Measurements from ENCODE around the gene PSME3IP1.

PSME3IP1 gene

GRCh38 chr16:57141822-57142631, 43.8 kb downstream of the PSME3IP1 start:
- Histone ChIP-seq H3K9me3 (ENCODE audit: control insufficient read depth, insufficient read depth, low read depth, low read length) (no peaks in the 10 kb centered on the region), H3K27me3 (ENCODE audit: control insufficient read depth, insufficient read depth, low read length) (no peaks in the 10 kb centered on the region), H3K36me3 (ENCODE audit: control insufficient read depth, insufficient read depth, low read length) (no peaks in the 10 kb centered on the region), H3K4me3 (ENCODE audit: low read depth, low read length) (no peak overlapping the region), H3K27ac (ENCODE audit: low read depth, low read length) (no peak overlapping the region), H3K4me1 (ENCODE audit: control insufficient read depth, insufficient read depth, low read length) (peaks cover 14% of the 10 kb centered on the region), H3K9ac (ENCODE audit: low read length) (no peak overlapping the region)

- no peaks in the 10 kb centered on the region for H3K27me3 ChIP-seq (ENCODE audit: control insufficient read depth, insufficient read depth, low read length)
- H3K9ac ChIP-seq (ENCODE audit: low read length), result no peak overlapping the region
- H3K4me1 ChIP-seq (ENCODE audit: control insufficient read depth, insufficient read depth, low read length), result peaks cover 7% of the 10 kb centered on the region
- no peak overlapping the region for H3K27ac ChIP-seq (ENCODE audit: low read depth, low read length)
- no peak overlapping the region for H3K4me3 ChIP-seq (ENCODE audit: low read depth, low read length)
- no peaks in the 10 kb centered on the region for H3K36me3 ChIP-seq (ENCODE audit: control insufficient read depth, insufficient read depth, low read length)
- H3K9me3 ChIP-seq (ENCODE audit: control insufficient read depth, insufficient read depth, low read depth, low read length), result no peaks in the 10 kb centered on the region
These were observed 44.7 kb downstream of the PSME3IP1 start for GRCh38 chr16:57140931-57141668.

- Histone ChIP-seq H3K4me1 (ENCODE audit: control insufficient read depth, insufficient read depth, low read length) (peaks cover 6% of the 10 kb centered on the region), H3K27ac (ENCODE audit: low read depth, low read length) (no peak overlapping the region), H3K27me3 (ENCODE audit: control insufficient read depth, insufficient read depth, low read length) (no peaks in the 10 kb centered on the region), H3K4me3 (ENCODE audit: low read depth, low read length) (no peak overlapping the region), H3K36me3 (ENCODE audit: control insufficient read depth, insufficient read depth, low read length) (no peaks in the 10 kb centered on the region), H3K9me3 (ENCODE audit: control insufficient read depth, insufficient read depth, low read depth, low read length) (no peaks in the 10 kb centered on the region), H3K9ac (ENCODE audit: low read length) (no peak overlapping the region)
These were observed 47.4 kb downstream of the PSME3IP1 start for GRCh38 chr16:57138281-57138935.

- no peak overlapping the region for H3K4me3 ChIP-seq (ENCODE audit: low read depth, low read length)
- H3K9me3 ChIP-seq (ENCODE audit: control insufficient read depth, insufficient read depth, low read depth, low read length), result no peaks in the 10 kb centered on the region
- no peak overlapping the region for H3K27ac ChIP-seq (ENCODE audit: low read depth, low read length)
- H3K27me3 ChIP-seq (ENCODE audit: control insufficient read depth, insufficient read depth, low read length), result no peaks in the 10 kb centered on the region
- H3K36me3 ChIP-seq (ENCODE audit: control insufficient read depth, insufficient read depth, low read length), result no peaks in the 10 kb centered on the region
- H3K4me1 ChIP-seq (ENCODE audit: control insufficient read depth, insufficient read depth, low read length), result peaks cover 6% of the 10 kb centered on the region
- H3K9ac ChIP-seq (ENCODE audit: low read length), result no peak overlapping the region
These were observed 48.1 kb downstream of the PSME3IP1 start for GRCh38 chr16:57137566-57138273.

- no peaks in the 10 kb centered on the region for H3K36me3 ChIP-seq (ENCODE audit: control insufficient read depth, insufficient read depth, low read length)
- H3K9ac ChIP-seq (ENCODE audit: low read length), result no peak overlapping the region
- no peaks in the 10 kb centered on the region for H3K27me3 ChIP-seq (ENCODE audit: control insufficient read depth, insufficient read depth, low read length)
- H3K9me3 ChIP-seq (ENCODE audit: control insufficient read depth, insufficient read depth, low read depth, low read length), result no peaks in the 10 kb centered on the region
- H3K4me1 ChIP-seq (ENCODE audit: control insufficient read depth, insufficient read depth, low read length), result peaks cover 6% of the 10 kb centered on the region
- H3K27ac ChIP-seq (ENCODE audit: low read depth, low read length), result no peak overlapping the region
- H3K4me3 ChIP-seq (ENCODE audit: low read depth, low read length), result no peak overlapping the region
These were observed 48.8 kb downstream of the PSME3IP1 start for GRCh38 chr16:57137043-57137442.

- no peak overlapping the region for H3K4me3 ChIP-seq (ENCODE audit: low read depth, low read length)
- H3K27ac ChIP-seq (ENCODE audit: low read depth, low read length), result no peak overlapping the region
- no peak overlapping the region for H3K9ac ChIP-seq (ENCODE audit: low read length)
- H3K4me1 ChIP-seq (ENCODE audit: control insufficient read depth, insufficient read depth, low read length), result peaks cover 6% of the 10 kb centered on the region
- no peaks in the 10 kb centered on the region for H3K27me3 ChIP-seq (ENCODE audit: control insufficient read depth, insufficient read depth, low read length)
- no peaks in the 10 kb centered on the region for H3K9me3 ChIP-seq (ENCODE audit: control insufficient read depth, insufficient read depth, low read depth, low read length)
- no peaks in the 10 kb centered on the region for H3K36me3 ChIP-seq (ENCODE audit: control insufficient read depth, insufficient read depth, low read length)
These were observed 50.9 kb downstream of the PSME3IP1 start for GRCh38 chr16:57134982-57135381.

GRCh38 chr16:57133886-57134285, 52.0 kb downstream of the PSME3IP1 start:
- no peak overlapping the region for H3K9ac ChIP-seq (ENCODE audit: low read length)
- no peak overlapping the region for H3K4me3 ChIP-seq (ENCODE audit: low read depth, low read length)
- H3K4me1 ChIP-seq (ENCODE audit: control insufficient read depth, insufficient read depth, low read length), result peaks cover 6% of the 10 kb centered on the region
- H3K27me3 ChIP-seq (ENCODE audit: control insufficient read depth, insufficient read depth, low read length), result no peaks in the 10 kb centered on the region
- H3K27ac ChIP-seq (ENCODE audit: low read depth, low read length), result no peak overlapping the region
- H3K36me3 ChIP-seq (ENCODE audit: control insufficient read depth, insufficient read depth, low read length), result no peaks in the 10 kb centered on the region
- no peaks in the 10 kb centered on the region for H3K9me3 ChIP-seq (ENCODE audit: control insufficient read depth, insufficient read depth, low read depth, low read length)

- H3K4me1 ChIP-seq (ENCODE audit: control insufficient read depth, insufficient read depth, low read length), result peaks cover 6% of the 10 kb centered on the region
- H3K4me3 ChIP-seq (ENCODE audit: low read depth, low read length), result no peak overlapping the region
- H3K27me3 ChIP-seq (ENCODE audit: control insufficient read depth, insufficient read depth, low read length), result no peaks in the 10 kb centered on the region
- no peaks in the 10 kb centered on the region for H3K36me3 ChIP-seq (ENCODE audit: control insufficient read depth, insufficient read depth, low read length)
- no peak overlapping the region for H3K27ac ChIP-seq (ENCODE audit: low read depth, low read length)
- H3K9ac ChIP-seq (ENCODE audit: low read length), result no peak overlapping the region
- H3K9me3 ChIP-seq (ENCODE audit: control insufficient read depth, insufficient read depth, low read depth, low read length), result no peaks in the 10 kb centered on the region
These were observed 52.8 kb downstream of the PSME3IP1 start for GRCh38 chr16:57133031-57133430.

- Histone ChIP-seq H3K4me3 (ENCODE audit: low read depth, low read length) (no peak overlapping the region), H3K36me3 (ENCODE audit: control insufficient read depth, insufficient read depth, low read length) (no peaks in the 10 kb centered on the region), H3K27me3 (ENCODE audit: control insufficient read depth, insufficient read depth, low read length) (no peaks in the 10 kb centered on the region), H3K9ac (ENCODE audit: low read length) (no peak overlapping the region), H3K9me3 (ENCODE audit: control insufficient read depth, insufficient read depth, low read depth, low read length) (no peaks in the 10 kb centered on the region), H3K4me1 (ENCODE audit: control insufficient read depth, insufficient read depth, low read length) (peaks cover 6% of the 10 kb centered on the region), H3K27ac (ENCODE audit: low read depth, low read length) (no peak overlapping the region)
These were observed 53.4 kb downstream of the PSME3IP1 start for GRCh38 chr16:57132470-57132869.

- no peak overlapping the region for H3K27ac ChIP-seq (ENCODE audit: low read depth, low read length)
- no peak overlapping the region for H3K4me3 ChIP-seq (ENCODE audit: low read depth, low read length)
- no peak overlapping the region for H3K9ac ChIP-seq (ENCODE audit: low read length)
- no peaks in the 10 kb centered on the region for H3K36me3 ChIP-seq (ENCODE audit: control insufficient read depth, insufficient read depth, low read length)
- peaks cover 6% of the 10 kb centered on the region for H3K4me1 ChIP-seq (ENCODE audit: control insufficient read depth, insufficient read depth, low read length)
- no peaks in the 10 kb centered on the region for H3K27me3 ChIP-seq (ENCODE audit: control insufficient read depth, insufficient read depth, low read length)
- H3K9me3 ChIP-seq (ENCODE audit: control insufficient read depth, insufficient read depth, low read depth, low read length), result no peaks in the 10 kb centered on the region
These were observed 54.4 kb downstream of the PSME3IP1 start for GRCh38 chr16:57131351-57131970.

Measured in HUES6 (cell line).